Skin epidermis (tissue), 12 donors: Measurements from ENCODE around the gene SPTLC2.
A peak's percentile ranks its signal among the peaks of the same experiment; 100 is the strongest.

Experiments
- H3K27ac ChIP-seq, 21 experiments: fragments of 200-600 bp; sonication (generic) in 11 of 21; one replicate each; pipeline ENCODE4 v1.5.0; 2020; ENCODE audit warnings: mild to moderate bottlenecking in 3 of 21, inconsistent platforms in 2 of 21, moderate library complexity in 2 of 21
- H3K4me3 ChIP-seq, 7 experiments: fragments of 200-600 bp; sonication (generic) in 2 of 7; one replicate each; pipeline ENCODE4 v1.5.0; 2020; ENCODE audit warnings: inconsistent platforms in 2 of 7, mild to moderate bottlenecking in 2 of 7, moderate library complexity in 1 of 7

SPTLC2 gene

GRCh38 chr14:77523109-77523508, 93.3 kb downstream of the SPTLC2 start:
- H3K27ac ChIP-seq = no peak overlapping the region
- no peak overlapping the region for H3K4me3 ChIP-seq

- no peak overlapping the region for H3K4me3 ChIP-seq
These were observed 95.9 kb downstream of the SPTLC2 start for GRCh38 chr14:77520555-77520954.

GRCh38 chr14:77516126-77516525, 100.3 kb downstream of the SPTLC2 start:
- Histone ChIP-seq H3K27ac (no peak overlapping the region), H3K4me3 (no peak overlapping the region)

More at GRCh38 chr14:77520555-77520954, 95.9 kb downstream of the SPTLC2 start:
- no peak overlapping the region for H3K27ac ChIP-seq

GRCh38 chr14:77511486-77512162, 104.8 kb downstream of the SPTLC2 start:
- Histone ChIP-seq H3K27ac (no peak overlapping the region), H3K4me3 (no peak overlapping the region)

- Histone ChIP-seq H3K27ac (no peak overlapping the region), H3K4me3 (no peak overlapping the region)
These were observed 107.1 kb downstream of the SPTLC2 start for GRCh38 chr14:77509366-77509765.

- Histone ChIP-seq H3K27ac (no peak overlapping the region), H3K4me3 (no peak overlapping the region)
These were observed 107.6 kb downstream of the SPTLC2 start for GRCh38 chr14:77508876-77509275.

- Histone ChIP-seq H3K27ac (no peak overlapping the region), H3K4me3 (no peak overlapping the region)
These were observed 108.2 kb downstream of the SPTLC2 start for GRCh38 chr14:77508249-77508648.

- H3K27ac ChIP-seq = no peak overlapping the region
- no peak overlapping the region for H3K4me3 ChIP-seq
These were observed 108.7 kb downstream of the SPTLC2 start for GRCh38 chr14:77507762-77508161.

- Histone ChIP-seq H3K27ac (no peak overlapping the region), H3K4me3 (no peak overlapping the region)
These were observed 111.4 kb downstream of the SPTLC2 start for GRCh38 chr14:77505031-77505430.

GRCh38 chr14:77503138-77503537, 113.3 kb downstream of the SPTLC2 start:
- H3K4me3 ChIP-seq = no peak overlapping the region
- no peak overlapping the region for H3K27ac ChIP-seq

GRCh38 chr14:77502109-77502782, 114.2 kb downstream of the SPTLC2 start:
- H3K27ac ChIP-seq = no peak overlapping the region
- H3K4me3 ChIP-seq = no peak overlapping the region

- Histone ChIP-seq H3K27ac (no peak overlapping the region), H3K4me3 (peak overlapping the region; percentile 23 to 57 (median 39))
These were observed 117.4 kb downstream of the SPTLC2 start for GRCh38 chr14:77498984-77499527.

- peak within 1 kb of the TSS; percentile 23 to 57 (median 39) for H3K4me3 ChIP-seq
- peak within 1 kb of the TSS in 1 of 21 experiments; percentile 36 for H3K27ac ChIP-seq
These were observed 118.1 kb downstream of the SPTLC2 start, which contains the start of gene ISM2 for GRCh38 chr14:77498120-77498979. ISM2 (minus strand) TSS chr14:77498816; CDS start chr14:77498793, 23 bp downstream.

GRCh38 chr14:77495334-77495733, 121.1 kb downstream of the SPTLC2 start:
- Histone ChIP-seq H3K27ac (no peak overlapping the region), H3K4me3 (no peak overlapping the region)

- no peak overlapping the region for H3K27ac ChIP-seq
- H3K4me3 ChIP-seq = no peak overlapping the region
These were observed 125.4 kb downstream of the SPTLC2 start for GRCh38 chr14:77491056-77491455.

- Histone ChIP-seq H3K27ac (no peak overlapping the region), H3K4me3 (no peak overlapping the region)
These were observed 126.0 kb downstream of the SPTLC2 start for GRCh38 chr14:77490347-77490986.

GRCh38 chr14:77489041-77489440, 127.4 kb downstream of the SPTLC2 start:
- Histone ChIP-seq H3K4me3 (no peak overlapping the region), H3K27ac (no peak overlapping the region)

- no peak overlapping the region for H3K27ac ChIP-seq
These were observed 127.9 kb downstream of the SPTLC2 start for GRCh38 chr14:77488558-77488957.

GRCh38 chr14:77485901-77486678, 130.3 kb downstream of the SPTLC2 start:
- H3K4me3 ChIP-seq = no peak overlapping the region
- no peak overlapping the region for H3K27ac ChIP-seq

More at GRCh38 chr14:77488558-77488957, 127.9 kb downstream of the SPTLC2 start:
- no peak overlapping the region for H3K4me3 ChIP-seq
